GM12892 (cell line): ENCODE results near the gene NSD2.

Source experiments
- POLR2A ChIP-seq: IDR thresholded peaks from 2 replicates; pipeline ENCODE4 v1.6.1; 2011; ENCODE audit warnings: low read depth, low read length, control low read depth
- POLR2AphosphoS5 ChIP-seq: IDR thresholded peaks from 2 replicates; pipeline ENCODE4 v1.6.1; 2011; ENCODE audit warnings: low read depth, low read length, control low read depth
- TAF1 ChIP-seq: IDR thresholded peaks from 2 replicates; pipeline ENCODE4 v1.6.1; 2011; ENCODE audit warnings: low read depth, mild to moderate bottlenecking, control low read depth, low read length, borderline replicate concordance

DNA sequence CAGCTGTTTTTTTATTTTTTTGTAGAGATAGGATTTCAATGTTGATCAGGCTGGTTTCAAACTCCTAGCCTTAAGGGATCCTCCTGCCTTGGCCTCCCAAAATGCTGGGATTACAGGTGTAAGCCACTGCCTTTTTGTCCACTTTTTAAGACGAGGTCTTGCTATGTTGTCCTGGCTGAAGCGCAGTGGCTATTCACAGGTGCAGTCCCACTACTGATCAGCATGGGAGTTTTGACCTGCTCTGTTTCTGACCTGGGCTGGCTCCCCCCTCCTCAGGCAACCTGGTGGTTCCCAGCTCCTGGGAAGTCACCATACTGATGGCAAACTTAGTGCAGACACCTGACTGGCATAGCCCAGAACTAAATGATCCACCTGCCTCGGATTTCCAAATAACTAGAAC, 2.3 kb upstream of the NSD2 start:
- TF ChIP-seq POLR2A (no peak), POLR2AphosphoS5 (no peak), TAF1 (no peak)
